GM19467 (cell line): Measurements from ENCODE around the gene BABAM2.

Experiments used
- ATAC-seq: cut with Tn5 transposase; IDR thresholded peaks from one replicate; pipeline ENCODE4 v1.9.1; 2021; ENCODE audit warnings: mild to moderate bottlenecking, moderate library complexity; ENCODE audit not compliant: unreplicated experiment

Gene BABAM2

DNA sequence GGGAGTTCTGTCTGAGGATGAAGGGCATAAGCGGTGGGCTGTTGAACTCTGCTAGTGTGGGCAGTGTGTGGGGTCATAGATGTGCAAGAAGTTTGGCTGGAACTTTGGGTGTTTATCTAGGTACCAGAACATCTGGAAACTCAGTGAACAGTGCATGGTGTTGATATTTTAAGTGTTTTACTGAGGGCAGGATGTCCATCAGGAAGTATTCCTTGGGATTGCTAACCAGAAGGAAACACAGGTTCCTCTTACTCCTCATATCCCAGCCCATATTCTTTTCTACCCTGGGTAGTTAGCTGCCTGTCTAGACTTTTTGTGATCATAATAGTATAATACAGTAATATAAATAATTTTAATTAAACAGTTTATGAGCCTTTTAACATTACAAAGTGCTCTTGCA is 15.5 kb downstream of the BABAM2 start:
- no peak for ATAC-seq

DNA sequence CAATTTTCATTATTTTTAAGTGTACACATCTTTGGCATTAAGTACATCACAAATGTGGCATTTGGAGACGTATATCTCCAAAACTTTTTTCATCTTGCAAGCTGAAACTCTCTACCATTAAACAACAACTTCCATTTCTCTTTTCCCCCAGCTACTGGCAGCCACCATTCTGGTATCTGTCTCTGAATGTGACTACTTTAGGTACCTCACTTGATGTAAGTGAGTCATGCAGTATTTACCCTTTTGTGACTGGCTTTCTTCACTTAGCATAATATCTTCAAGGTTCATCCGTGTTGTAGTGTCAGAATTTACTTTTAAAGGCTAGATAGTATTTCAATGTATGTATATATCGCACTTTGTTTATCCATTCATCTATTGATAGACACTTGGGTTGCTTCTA is 17.0 kb downstream of the BABAM2 start:
- no peak for ATAC-seq

- no peak for ATAC-seq
Measured at GRCh38 chr2:27909901-27910300, 19.4 kb downstream of the BABAM2 start.

- ATAC-seq = no peak
Measured at GRCh38 chr2:27911458-27912210, 21.1 kb downstream of the BABAM2 start.

DNA sequence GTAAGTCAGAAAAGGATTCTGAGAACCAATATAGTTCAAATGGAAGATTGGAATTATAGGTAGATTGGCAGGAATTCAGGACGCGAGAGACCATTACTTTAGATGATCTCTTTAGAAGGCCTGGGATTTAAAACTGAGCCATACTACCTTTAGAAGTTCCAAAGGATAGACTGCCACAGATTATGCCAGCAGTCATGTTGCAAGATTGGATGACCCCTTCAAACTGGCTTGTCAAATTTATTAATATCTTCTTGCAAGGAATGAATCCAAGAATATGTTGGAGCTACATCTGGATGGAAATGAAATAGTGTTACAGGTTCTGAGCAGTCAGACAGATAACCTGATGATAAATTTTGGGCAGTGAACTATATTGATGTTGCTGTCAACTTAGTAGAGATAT is 22.0 kb downstream of the BABAM2 start:
- ATAC-seq = no peak

DNA sequence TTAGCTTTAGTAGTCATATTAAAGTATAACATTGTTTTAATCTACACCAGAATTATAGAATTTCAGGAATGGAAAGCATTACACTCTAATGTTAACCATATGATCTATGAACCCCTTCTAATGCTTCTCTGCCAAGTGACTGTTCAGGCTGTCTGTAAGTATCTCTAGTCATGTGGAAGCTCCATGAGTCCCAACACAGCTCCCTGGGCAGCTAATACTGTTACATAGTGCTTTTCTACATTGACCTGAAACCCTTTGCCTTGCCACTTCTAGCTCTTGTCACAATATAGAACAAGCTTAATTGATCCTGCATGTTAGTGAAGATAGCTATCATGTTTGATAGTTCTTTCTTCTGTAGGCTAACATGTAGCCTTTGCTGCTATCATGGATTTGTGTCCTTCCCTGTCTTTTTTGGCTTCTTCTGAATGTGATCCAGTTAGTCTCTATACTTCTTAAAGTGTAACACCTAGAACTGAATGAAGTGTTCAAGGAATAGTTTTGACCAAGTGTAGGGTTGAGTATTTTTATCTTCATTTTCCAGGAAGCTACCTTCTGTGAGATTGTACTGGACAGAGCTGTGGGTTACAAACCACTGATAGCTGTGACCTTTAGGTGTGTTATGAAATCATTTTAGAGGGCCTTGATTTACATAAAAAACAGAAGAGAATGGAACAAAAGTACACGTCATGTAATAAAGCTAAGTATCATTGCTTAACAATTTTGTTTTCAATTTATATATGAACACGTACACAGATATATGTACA is 23.7 kb downstream of the BABAM2 start:
- no peak for ATAC-seq

- no peak for ATAC-seq
Measured at GRCh38 chr2:27914805-27915175, 24.3 kb downstream of the BABAM2 start.

- ATAC-seq = no peak
Measured at GRCh38 chr2:27915191-27915590, 24.7 kb downstream of the BABAM2 start.

- no peak for ATAC-seq
Measured at GRCh38 chr2:27915874-27916273, 25.3 kb downstream of the BABAM2 start.

DNA sequence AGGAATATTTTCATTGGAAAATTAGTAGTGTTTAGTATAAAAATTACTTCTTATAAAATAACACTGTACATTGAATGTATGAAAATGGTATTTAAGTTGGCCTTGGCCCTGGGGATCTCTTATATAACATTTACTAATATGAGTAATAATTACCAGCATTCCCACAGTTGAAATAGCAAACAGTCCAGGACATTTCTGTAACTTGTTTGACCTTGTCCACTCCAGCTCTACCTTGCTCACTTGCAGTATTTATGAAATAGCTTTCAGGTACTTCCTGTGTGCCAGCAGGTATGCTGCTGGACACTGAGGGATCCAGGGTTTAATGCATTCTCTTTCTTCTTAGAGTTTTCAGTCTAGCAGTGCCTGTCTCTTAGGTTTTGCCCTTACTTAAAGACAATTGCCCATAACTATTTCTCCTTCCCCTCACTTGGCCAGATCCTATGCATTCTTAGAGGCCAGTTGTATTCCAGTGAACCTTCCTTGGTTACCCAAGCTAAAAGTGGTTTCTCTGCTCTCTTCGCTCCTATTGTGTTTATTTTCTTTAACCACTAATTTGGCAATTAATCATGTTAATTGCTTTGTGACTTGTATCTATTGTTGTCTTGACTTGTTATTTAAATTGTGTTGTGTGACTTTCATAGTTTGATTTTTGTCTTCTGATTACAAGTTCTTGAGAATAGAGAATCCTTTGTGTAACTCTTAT is 25.9 kb downstream of the BABAM2 start:
- ATAC-seq = no peak

GRCh38 chr2:27920148-27920885 is 29.8 kb downstream of the BABAM2 start:
- no peak for ATAC-seq

- no peak for ATAC-seq
Measured at GRCh38 chr2:27921424-27921823, 30.9 kb downstream of the BABAM2 start.

- ATAC-seq = no peak
Measured at GRCh38 chr2:27921880-27922547, 31.5 kb downstream of the BABAM2 start.

DNA sequence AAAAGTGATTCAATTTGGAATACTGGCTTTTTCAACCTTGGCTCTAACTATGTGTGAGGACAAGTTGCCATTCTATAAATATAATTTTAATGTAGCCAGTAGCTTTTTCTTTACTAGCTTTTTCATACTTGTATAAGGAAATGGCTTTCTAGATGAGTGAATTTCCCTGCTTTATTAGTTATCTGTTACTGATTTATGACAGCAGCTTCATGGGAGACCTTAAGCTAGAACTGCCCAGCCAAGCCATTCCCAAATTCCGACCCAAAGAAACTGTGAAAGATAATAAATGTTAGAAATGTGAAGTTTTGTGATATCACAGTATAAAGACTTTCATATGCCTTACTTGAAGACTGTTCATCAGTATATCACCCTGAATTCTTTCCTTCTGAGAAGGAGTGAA is 32.3 kb downstream of the BABAM2 start:
- ATAC-seq = no peak

- no peak for ATAC-seq
Measured at GRCh38 chr2:27925766-27926472, 35.4 kb downstream of the BABAM2 start.

GRCh38 chr2:27929916-27930486 is 39.5 kb downstream of the BABAM2 start:
- no peak for ATAC-seq

DNA sequence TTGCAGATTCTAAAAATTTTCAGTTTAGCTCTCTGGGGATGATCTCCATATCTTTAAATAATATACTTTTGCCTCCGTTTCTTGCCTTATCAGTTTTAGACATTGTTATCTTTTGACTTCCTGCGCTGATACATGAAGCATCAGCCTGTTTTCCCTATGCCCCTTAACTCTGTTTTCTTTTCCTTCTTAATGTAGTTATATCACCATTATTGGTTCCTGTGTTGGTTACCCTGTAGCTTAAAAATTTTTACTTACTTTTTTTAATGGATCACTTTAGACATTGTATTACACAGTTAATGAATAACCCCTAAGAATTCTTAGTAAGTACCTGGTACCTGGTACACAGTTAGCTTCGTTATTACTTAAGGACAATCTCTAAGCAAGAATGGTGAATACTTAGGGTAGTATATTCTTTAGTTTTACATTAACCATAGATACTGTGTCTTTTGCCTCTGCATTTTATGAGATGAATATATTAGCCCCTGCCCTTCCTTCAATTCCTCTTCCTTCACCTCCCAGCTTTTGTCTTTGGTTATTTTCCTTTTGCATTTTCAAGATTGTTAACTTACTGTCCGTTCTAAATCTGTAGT is 40.9 kb downstream of the BABAM2 start:
- ATAC-seq = no peak

- ATAC-seq = no peak
Measured at GRCh38 chr2:27932396-27932795, 41.9 kb downstream of the BABAM2 start.

- ATAC-seq = no peak
Measured at GRCh38 chr2:27935026-27935425, 44.5 kb downstream of the BABAM2 start.
